ENCODE results near the gene DIS3L2. TPM values are rescaled to one million over a fixed set of nuclear protein-coding genes. Genes with fewer than 3 reads are reported as not detected.

The DIS3L2 gene
- total RNA-seq, 1 donor = 24.9 TPM

DNA sequence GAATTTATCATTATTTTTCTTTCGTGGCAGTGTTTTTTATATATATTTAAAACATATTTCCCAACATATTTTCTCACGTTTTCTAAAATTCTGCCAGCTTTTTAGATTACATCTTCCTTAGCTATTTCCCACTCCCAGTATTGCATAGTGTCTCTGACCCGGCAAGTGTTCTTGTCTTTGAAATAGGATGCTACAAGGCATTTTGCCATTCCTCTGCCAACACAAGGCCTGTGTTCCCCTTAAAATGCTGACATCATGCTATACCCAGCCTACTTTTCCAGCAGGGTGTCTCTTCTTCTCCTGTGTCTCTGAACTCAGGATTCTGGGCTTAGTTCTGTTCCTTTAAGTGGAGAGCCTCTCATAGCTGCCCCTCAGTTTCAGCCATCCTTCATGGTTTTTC is 115.2 kb downstream of the DIS3L2 start:
- no peak for DNase-seq (ENCODE audit: low read depth)
- H3K4me3 ChIP-seq (ENCODE audit: low read depth, low read length) = no peak overlapping the region
- TF ChIP-seq, protein P1, sequence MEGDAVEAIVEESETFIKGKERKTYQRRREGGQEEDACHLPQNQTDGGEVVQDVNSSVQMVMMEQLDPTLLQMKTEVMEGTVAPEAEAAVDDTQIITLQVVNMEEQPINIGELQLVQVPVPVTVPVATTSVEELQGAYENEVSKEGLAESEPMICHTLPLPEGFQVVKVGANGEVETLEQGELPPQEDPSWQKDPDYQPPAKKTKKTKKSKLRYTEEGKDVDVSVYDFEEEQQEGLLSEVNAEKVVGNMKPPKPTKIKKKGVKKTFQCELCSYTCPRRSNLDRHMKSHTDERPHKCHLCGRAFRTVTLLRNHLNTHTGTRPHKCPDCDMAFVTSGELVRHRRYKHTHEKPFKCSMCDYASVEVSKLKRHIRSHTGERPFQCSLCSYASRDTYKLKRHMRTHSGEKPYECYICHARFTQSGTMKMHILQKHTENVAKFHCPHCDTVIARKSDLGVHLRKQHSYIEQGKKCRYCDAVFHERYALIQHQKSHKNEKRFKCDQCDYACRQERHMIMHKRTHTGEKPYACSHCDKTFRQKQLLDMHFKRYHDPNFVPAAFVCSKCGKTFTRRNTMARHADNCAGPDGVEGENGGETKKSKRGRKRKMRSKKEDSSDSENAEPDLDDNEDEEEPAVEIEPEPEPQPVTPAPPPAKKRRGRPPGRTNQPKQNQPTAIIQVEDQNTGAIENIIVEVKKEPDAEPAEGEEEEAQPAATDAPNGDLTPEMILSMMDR (IDR thresholded peaks at IDR 0.05; ENCODE audit: insufficient read depth, low read length) = no peak

DNA sequence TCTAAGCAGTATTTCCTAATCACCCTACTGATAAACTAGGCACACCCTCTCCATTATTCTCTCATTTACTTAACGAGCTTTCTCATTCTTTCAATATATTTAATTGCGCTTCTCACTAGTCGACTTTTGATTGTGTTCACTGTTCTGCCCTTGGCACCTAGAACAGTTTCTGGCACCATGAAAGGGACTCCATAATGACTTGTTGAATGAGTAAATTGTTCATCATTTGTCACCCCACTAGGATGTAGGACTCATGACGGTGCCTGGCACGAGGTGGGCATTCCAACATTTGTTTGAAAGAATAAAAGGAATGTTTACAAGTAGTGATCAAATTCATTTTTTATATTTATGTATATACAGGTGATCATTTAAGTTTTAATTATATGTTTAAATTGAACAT is 123.7 kb downstream of the DIS3L2 start:
- TF ChIP-seq, protein P1 (IDR thresholded peaks at IDR 0.05; ENCODE audit: insufficient read depth, low read length) = no peak
- no peak overlapping the region for H3K4me3 ChIP-seq (ENCODE audit: low read depth, low read length)
- no peak for DNase-seq (ENCODE audit: low read depth)

GRCh38 chr2:232085826-232086425 is 124.4 kb downstream of the DIS3L2 start:
- H3K4me3 ChIP-seq (ENCODE audit: low read depth, low read length) = no peak overlapping the region
- peak; percentile 9 for DNase-seq (ENCODE audit: low read depth)
- TF ChIP-seq, protein P1 (IDR thresholded peaks at IDR 0.05; ENCODE audit: insufficient read depth, low read length) = no peak

DNA sequence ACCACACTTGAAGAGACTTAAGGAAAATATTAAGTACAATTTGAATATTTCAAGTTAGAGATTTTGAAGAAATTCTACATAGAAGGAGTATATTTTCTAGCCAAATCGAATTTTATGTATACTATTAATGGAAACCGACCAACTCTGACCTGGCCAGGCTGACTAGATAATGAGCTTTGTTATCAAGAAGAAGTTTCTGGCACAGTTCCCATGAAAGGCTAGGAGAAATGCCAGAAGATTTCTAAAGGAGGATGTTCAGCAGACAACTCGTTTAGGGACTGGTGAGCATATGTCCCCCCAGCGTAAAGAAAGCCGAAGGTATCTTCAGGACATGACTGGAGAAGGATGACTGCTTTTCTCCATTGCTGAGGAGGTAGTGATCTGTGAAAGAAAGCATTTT is 127.3 kb downstream of the DIS3L2 start:
- DNase-seq (ENCODE audit: low read depth) = no peak
- TF ChIP-seq, protein P1 (IDR thresholded peaks at IDR 0.05; ENCODE audit: insufficient read depth, low read length) = no peak

GRCh38 chr2:232094201-232094600 is 132.7 kb downstream of the DIS3L2 start:
- H3K4me3 ChIP-seq (ENCODE audit: low read depth, low read length) = no peak overlapping the region
- TF ChIP-seq, protein P1 (IDR thresholded peaks at IDR 0.05; ENCODE audit: insufficient read depth, low read length) = no peak
- DNase-seq (ENCODE audit: low read depth) = no peak

More for the DNA sequence above, 127.3 kb downstream of the DIS3L2 start:
- H3K4me3 ChIP-seq (ENCODE audit: low read depth, low read length) = no peak overlapping the region

- DNase-seq (ENCODE audit: low read depth) = no peak
- TF ChIP-seq, protein P1 (IDR thresholded peaks at IDR 0.05; ENCODE audit: insufficient read depth, low read length) = no peak
- no peak overlapping the region for H3K4me3 ChIP-seq (ENCODE audit: low read depth, low read length)
Measured at GRCh38 chr2:232094883-232095282, 133.4 kb downstream of the DIS3L2 start.

- no peak overlapping the region for H3K4me3 ChIP-seq (ENCODE audit: low read depth, low read length)
- DNase-seq (ENCODE audit: low read depth) = no peak
- TF ChIP-seq, protein P1 (IDR thresholded peaks at IDR 0.05; ENCODE audit: insufficient read depth, low read length) = no peak
Measured at GRCh38 chr2:232097260-232097659, 135.7 kb downstream of the DIS3L2 start.

Data from fibroblast of the aortic adventitia (primary cell).